HCT116 (cell line): ENCODE data around the gene SLC12A3. TPM values are rescaled to one million over a fixed set of nuclear protein-coding genes. Genes with fewer than 3 reads are reported as not detected.

Source experiments
- ATAC-seq: fragments of 200-7000 bp; cut with Tn5 transposase; 2 replicates; pipeline ENCODE4 v1.9.1; 2020; ENCODE audit warnings: mild to moderate bottlenecking, moderate library complexity
- BruUV-seq: library from RNA; stranded (reverse); fragments of 400-500 nt; replicated peaks from 2 replicates; lab custom pipeline; 2021; lab: Mats Ljungman, UMichigan
- CTCF ChIA-PET: fragments of 300-600 bp; sonication (Branson Sonifier 250); formaldehyde crosslinking; loops from one replicate; lab custom pipeline; 2021; ENCODE audit warnings: antibody characterized with exemption; lab: Charles Lee
- POLR2A ChIA-PET: fragments of 300-600, 350-600 bp; sonication (Branson Sonifier 250); formaldehyde crosslinking; loops from one replicate; lab custom pipeline; 2021; ENCODE audit warnings: antibody characterized with exemption; lab: Charles Lee
- RAD21 ChIA-PET, 2 experiments: fragments of 300-600 bp; sonication (Branson Sonifier 250); formaldehyde crosslinking; loops; one replicate each; lab custom pipeline; 2023; ENCODE audit warnings: low total read pairs in 2 of 2; ENCODE audit not compliant: uncharacterized antibody in 2 of 2, unreplicated experiment in 2 of 2, low non-redundant PET in 1 of 2; lab: Charles Lee
- DNase-seq: peaks from one replicate; pipeline ENCODE4 v3.0.0-alpha.2; 2010; ENCODE audit warnings: low read depth, low spot score
- H2AFZ ChIP-seq: fragments of 200-600 bp; shearing (Covaris generic), sonication (generic); 2 replicates; pipeline ENCODE4 v1.6.1; 2017; ENCODE audit warnings: low read depth, mixed run types, mixed read lengths, antibody characterized with exemption, low read length; ENCODE audit not compliant: poor library complexity, severe bottlenecking
- H3K27ac ChIP-seq: 2 replicates; pipeline ENCODE4 v1.5.1; 2012; ENCODE audit warnings: low read depth, low read length
- H3K27me3 ChIP-seq: fragments of 200-600 bp; sonication (generic); 2 replicates; pipeline ENCODE4 v1.6.1; 2016; ENCODE audit warnings: mixed run types, low read length, mixed read lengths; ENCODE audit not compliant: insufficient read depth
- H3K36me3 ChIP-seq, 2 experiments: fragments of 200-500 bp in 1 of 2; fragments of 200-600 bp in 1 of 2; sonication (Bioruptor generic) in 1 of 2; sonication (generic) in 1 of 2; 2 replicates each; pipeline versions ENCODE4 v1.5.1 to v1.6.1; 2014 to 2016; ENCODE audit warnings: low read length in 2 of 2, inconsistent platforms in 1 of 2, mixed read lengths in 1 of 2, mixed run types in 1 of 2; ENCODE audit not compliant: insufficient read depth in 2 of 2, control insufficient read depth in 1 of 2
- H3K4me1 ChIP-seq, 2 experiments: fragments of 200-600 bp in 1 of 2; sonication (generic) in 1 of 2; 2 replicates each; pipeline versions ENCODE4 v1.5.1 to v1.6.1; 2012 to 2017; ENCODE audit warnings: low read length in 2 of 2, inconsistent platforms in 1 of 2, mild to moderate bottlenecking in 1 of 2, mixed read lengths in 1 of 2, mixed run types in 1 of 2, moderate library complexity in 1 of 2; ENCODE audit not compliant: insufficient read depth in 2 of 2, control insufficient read depth in 1 of 2
- H3K4me2 ChIP-seq: fragments of 200-600 bp; sonication (generic); 2 replicates; pipeline ENCODE4 v1.6.1; 2017; ENCODE audit warnings: mixed run types, low read length, mixed read lengths
- H3K4me3 ChIP-seq, 2 experiments: fragments of 200-600 bp in 1 of 2; sonication (generic) in 1 of 2; replicated peaks in 1 of 2; 2 replicates each; pipeline ENCODE4 v1.5.1; 2011 to 2016; ENCODE audit warnings: low read length in 2 of 2, control low read depth in 1 of 2, low read depth in 1 of 2, mild to moderate bottlenecking in 1 of 2, mixed read lengths in 1 of 2, mixed run types in 1 of 2
- H3K79me2 ChIP-seq: fragments of 200-600 bp; sonication (generic); 2 replicates; pipeline ENCODE4 v1.6.1; 2017; ENCODE audit warnings: mild to moderate bottlenecking, mixed run types, low read length, moderate library complexity, mixed read lengths; ENCODE audit not compliant: insufficient read depth
- H3K9ac ChIP-seq: fragments of 200-600 bp; sonication (generic); 2 replicates; pipeline ENCODE4 v1.6.1; 2016; ENCODE audit warnings: low read length, mixed read lengths
- H3K9me2 ChIP-seq: fragments of 200-600 bp; sonication (generic), shearing (Covaris generic); 2 replicates; pipeline ENCODE4 v1.6.1; 2017; ENCODE audit warnings: mixed run types, mild to moderate bottlenecking, moderate library complexity; ENCODE audit not compliant: insufficient read depth
- H3K9me3 ChIP-seq, 2 experiments: fragments of 200-500 bp in 1 of 2; fragments of 200-600 bp in 1 of 2; sonication (Bioruptor generic) in 1 of 2; sonication (generic) in 1 of 2; 2 replicates each; pipeline ENCODE4 v1.6.1; 2014 to 2017; ENCODE audit warnings: low read length in 2 of 2, mixed read lengths in 2 of 2, inconsistent platforms in 1 of 2, low read depth in 1 of 2, mild to moderate bottlenecking in 1 of 2, mixed run types in 1 of 2, moderate library complexity in 1 of 2; ENCODE audit not compliant: control insufficient read depth in 1 of 2, insufficient read depth in 1 of 2
- H4K20me1 ChIP-seq: fragments of 200-600 bp; sonication (generic), shearing (Covaris generic); 2 replicates; pipeline ENCODE4 v1.6.1; 2017; ENCODE audit warnings: mixed run types, mild to moderate bottlenecking, moderate library complexity; ENCODE audit not compliant: insufficient read depth
- CBX3 ChIP-seq: IDR thresholded peaks from 2 replicates; pipeline ENCODE4 v1.6.1; 2012; ENCODE audit warnings: low read depth
- EGR1 ChIP-seq: IDR thresholded peaks from 2 replicates; pipeline ENCODE4 v1.6.1; 2012; ENCODE audit warnings: low read depth
- EZH2phosphoT487 ChIP-seq: fragments of 200-600 bp; IDR thresholded peaks from 2 replicates; pipeline ENCODE4 v1.6.1; 2018; ENCODE audit warnings: antibody characterized with exemption, borderline replicate concordance
- JUND ChIP-seq: IDR thresholded peaks from 2 replicates; pipeline ENCODE4 v1.6.1; 2012
- MAX ChIP-seq: IDR thresholded peaks from 2 replicates; pipeline ENCODE4 v1.6.1; 2012
- POLR2A ChIP-seq: IDR thresholded peaks from 2 replicates; pipeline ENCODE4 v1.7.0; 2011; ENCODE audit warnings: borderline replicate concordance; ENCODE audit not compliant: insufficient read depth, insufficient read length; ENCODE audit errors: extremely low read depth
- POLR2AphosphoS5 ChIP-seq: IDR thresholded peaks from 2 replicates; pipeline ENCODE4 v1.6.1; 2011; ENCODE audit warnings: mild to moderate bottlenecking, low read depth, low read length, moderate library complexity
- RAD21 ChIP-seq: IDR thresholded peaks from 2 replicates; pipeline ENCODE4 v1.6.1; 2012; ENCODE audit warnings: low read depth, mild to moderate bottlenecking
- SIN3A ChIP-seq: IDR thresholded peaks from 2 replicates; pipeline ENCODE4 v1.6.1; 2012; ENCODE audit warnings: low read depth
- SP1 ChIP-seq: IDR thresholded peaks from 2 replicates; pipeline ENCODE4 v1.6.1; 2012; ENCODE audit warnings: low read depth
- SRF ChIP-seq: IDR thresholded peaks from 2 replicates; pipeline ENCODE4 v1.6.1; 2012; ENCODE audit warnings: low read depth
- intact Hi-C: fragments of 100-400 bp; cut with micrococcal nuclease; formaldehyde crosslinking; loops from 2 replicates; pipeline ENCODE4 v1.10.0; 2022
- total RNA-seq: library from RNA; stranded (reverse); gene quantifications from one replicate; pipeline ENCODE4 v1.2.1, GENCODE V29; 2021; ENCODE audit not compliant: unreplicated experiment
- TF ChIP-seq, protein P1 (sequence below): IDR thresholded peaks from 2 replicates; pipeline ENCODE4 v1.6.1; 2012
- TF ChIP-seq, protein P2 (sequence below): IDR thresholded peaks from 2 replicates; pipeline ENCODE4 v1.6.1; 2012; ENCODE audit warnings: low read depth

SLC12A3 gene
- total RNA-seq, 1 experiment from 2014 or later = not detected

DNA sequence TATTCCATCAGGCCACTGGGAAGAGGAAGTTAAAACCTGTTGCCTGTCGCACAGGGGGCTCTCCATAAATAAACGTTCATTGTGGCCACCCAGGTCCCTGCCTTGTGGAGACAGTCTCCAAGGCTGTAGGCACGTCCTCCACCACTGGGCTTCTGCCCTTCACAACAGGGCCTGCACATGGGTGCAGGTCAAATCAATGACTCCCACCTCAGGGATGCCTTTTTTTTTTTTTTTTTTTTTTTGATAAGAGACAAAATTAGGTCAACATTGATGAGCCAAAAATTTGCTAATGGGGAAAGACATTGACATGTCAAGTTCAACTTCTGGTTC lies 12.6 kb upstream of the SLC12A3 start:
- intact Hi-C loops = loop anchor here (2.0 kb wide), 1 partner anchor 276 kb away; no protein-coding TSS in a partner anchor
- Histone ChIP-seq H3K79me2 (no peaks in the 10 kb centered on the region), H3K9me2 (no peaks in the 10 kb centered on the region), H3K4me1 (peaks cover 22 to 40% of the 10 kb centered on the region in 2 experiments), H4K20me1 (no peaks in the 10 kb centered on the region), H3K4me3 (no peak overlapping the region), H3K36me3 (no peaks in the 10 kb centered on the region), H2AFZ (no peak overlapping the region), H3K27ac (no peak overlapping the region), H3K9me3 (no peaks in the 10 kb centered on the region), H3K9ac (no peak overlapping the region), H3K27me3 (no peaks in the 10 kb centered on the region), H3K4me2 (no peak overlapping the region)
- ATAC-seq = no peak
- CTCF ChIA-PET = interaction anchor here (1.2 to 2.5 kb wide), 3 partner anchors 11 to 59 kb away, joined by 5 to 15 read pairs (median 6); no protein-coding TSS in a partner anchor
- no TSS peak for BruUV-seq
- TF ChIP-seq CBX3 (no peak), POLR2A (no peak), SIN3A (no peak), MAX (no peak), JUND (no peak), EZH2phosphoT487 (no peak), RAD21 (no peak), SP1 (no peak), POLR2AphosphoS5 (no peak), EGR1 (no peak), SRF (no peak)
- TF ChIP-seq, protein P1, sequence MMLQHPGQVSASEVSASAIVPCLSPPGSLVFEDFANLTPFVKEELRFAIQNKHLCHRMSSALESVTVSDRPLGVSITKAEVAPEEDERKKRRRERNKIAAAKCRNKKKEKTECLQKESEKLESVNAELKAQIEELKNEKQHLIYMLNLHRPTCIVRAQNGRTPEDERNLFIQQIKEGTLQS = no peak
- TF ChIP-seq, protein P2, sequence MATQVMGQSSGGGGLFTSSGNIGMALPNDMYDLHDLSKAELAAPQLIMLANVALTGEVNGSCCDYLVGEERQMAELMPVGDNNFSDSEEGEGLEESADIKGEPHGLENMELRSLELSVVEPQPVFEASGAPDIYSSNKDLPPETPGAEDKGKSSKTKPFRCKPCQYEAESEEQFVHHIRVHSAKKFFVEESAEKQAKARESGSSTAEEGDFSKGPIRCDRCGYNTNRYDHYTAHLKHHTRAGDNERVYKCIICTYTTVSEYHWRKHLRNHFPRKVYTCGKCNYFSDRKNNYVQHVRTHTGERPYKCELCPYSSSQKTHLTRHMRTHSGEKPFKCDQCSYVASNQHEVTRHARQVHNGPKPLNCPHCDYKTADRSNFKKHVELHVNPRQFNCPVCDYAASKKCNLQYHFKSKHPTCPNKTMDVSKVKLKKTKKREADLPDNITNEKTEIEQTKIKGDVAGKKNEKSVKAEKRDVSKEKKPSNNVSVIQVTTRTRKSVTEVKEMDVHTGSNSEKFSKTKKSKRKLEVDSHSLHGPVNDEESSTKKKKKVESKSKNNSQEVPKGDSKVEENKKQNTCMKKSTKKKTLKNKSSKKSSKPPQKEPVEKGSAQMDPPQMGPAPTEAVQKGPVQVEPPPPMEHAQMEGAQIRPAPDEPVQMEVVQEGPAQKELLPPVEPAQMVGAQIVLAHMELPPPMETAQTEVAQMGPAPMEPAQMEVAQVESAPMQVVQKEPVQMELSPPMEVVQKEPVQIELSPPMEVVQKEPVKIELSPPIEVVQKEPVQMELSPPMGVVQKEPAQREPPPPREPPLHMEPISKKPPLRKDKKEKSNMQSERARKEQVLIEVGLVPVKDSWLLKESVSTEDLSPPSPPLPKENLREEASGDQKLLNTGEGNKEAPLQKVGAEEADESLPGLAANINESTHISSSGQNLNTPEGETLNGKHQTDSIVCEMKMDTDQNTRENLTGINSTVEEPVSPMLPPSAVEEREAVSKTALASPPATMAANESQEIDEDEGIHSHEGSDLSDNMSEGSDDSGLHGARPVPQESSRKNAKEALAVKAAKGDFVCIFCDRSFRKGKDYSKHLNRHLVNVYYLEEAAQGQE = no peak
- DNase-seq = no peak
- POLR2A ChIA-PET = no interaction called here
- RAD21 ChIA-PET = no interaction called here
